Sigmoid colon (tissue), 3 donors: ENCODE measurements around the gene GPC5.

ENCODE experiments used
- POLR2A ChIP-seq, 2 donors: fragments of 450-650 bp; IDR thresholded peaks; one replicate each; pipeline ENCODE4 v1.6.1; 2016; ENCODE audit warnings: antibody characterized with exemption in 2 of 2, mild to moderate bottlenecking in 2 of 2, moderate library complexity in 2 of 2
- TF ChIP-seq, protein P1 (sequence below), 4 experiments: fragments of 450-650 bp in 3 of 4; fragments of 200-600 bp in 1 of 4; IDR thresholded peaks; one replicate each; pipeline ENCODE4 v1.5.1; 2016 to 2019; ENCODE audit warnings: antibody characterized with exemption in 4 of 4, mild to moderate bottlenecking in 3 of 4, moderate library complexity in 2 of 4

DNA sequence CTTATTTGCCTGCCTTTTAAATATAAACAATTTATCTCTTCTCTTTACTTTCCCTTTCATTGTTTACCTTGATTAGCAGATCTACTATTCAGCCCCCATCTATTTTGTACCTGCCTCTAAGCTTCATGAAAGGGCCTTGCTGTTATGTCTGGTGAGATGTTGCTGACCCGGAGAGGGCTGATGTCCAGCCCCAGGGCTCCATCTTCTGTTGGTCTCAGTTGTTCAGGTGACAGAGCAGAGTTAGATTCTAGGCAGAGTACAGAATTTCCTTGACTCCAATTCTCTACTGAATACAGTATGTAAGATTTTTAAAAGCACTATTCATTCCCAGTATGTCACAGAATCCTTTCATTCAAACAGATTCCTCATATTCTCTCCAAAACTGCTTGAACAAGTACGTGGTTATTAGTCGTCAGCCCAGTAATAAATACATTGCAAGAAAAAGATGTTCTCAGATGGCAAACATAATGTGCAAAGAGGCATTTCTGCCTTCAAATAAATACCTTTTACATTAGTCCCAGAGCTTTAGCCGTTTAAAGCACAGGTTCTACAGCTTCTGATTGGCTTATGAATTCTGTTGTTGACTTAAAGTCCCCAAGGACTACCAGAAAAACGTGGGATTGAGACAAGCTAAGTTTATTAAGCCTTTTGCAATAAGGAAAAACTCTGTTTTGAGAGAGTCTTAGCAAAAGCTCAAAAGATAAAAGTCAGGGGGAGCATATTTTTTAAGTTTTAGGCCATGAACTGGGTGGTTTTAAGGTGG is 159.1 kb downstream of the GPC5 start:
- TF ChIP-seq, protein P1, sequence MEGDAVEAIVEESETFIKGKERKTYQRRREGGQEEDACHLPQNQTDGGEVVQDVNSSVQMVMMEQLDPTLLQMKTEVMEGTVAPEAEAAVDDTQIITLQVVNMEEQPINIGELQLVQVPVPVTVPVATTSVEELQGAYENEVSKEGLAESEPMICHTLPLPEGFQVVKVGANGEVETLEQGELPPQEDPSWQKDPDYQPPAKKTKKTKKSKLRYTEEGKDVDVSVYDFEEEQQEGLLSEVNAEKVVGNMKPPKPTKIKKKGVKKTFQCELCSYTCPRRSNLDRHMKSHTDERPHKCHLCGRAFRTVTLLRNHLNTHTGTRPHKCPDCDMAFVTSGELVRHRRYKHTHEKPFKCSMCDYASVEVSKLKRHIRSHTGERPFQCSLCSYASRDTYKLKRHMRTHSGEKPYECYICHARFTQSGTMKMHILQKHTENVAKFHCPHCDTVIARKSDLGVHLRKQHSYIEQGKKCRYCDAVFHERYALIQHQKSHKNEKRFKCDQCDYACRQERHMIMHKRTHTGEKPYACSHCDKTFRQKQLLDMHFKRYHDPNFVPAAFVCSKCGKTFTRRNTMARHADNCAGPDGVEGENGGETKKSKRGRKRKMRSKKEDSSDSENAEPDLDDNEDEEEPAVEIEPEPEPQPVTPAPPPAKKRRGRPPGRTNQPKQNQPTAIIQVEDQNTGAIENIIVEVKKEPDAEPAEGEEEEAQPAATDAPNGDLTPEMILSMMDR (IDR thresholded peaks at IDR 0.05): no peak
- TF ChIP-seq POLR2A (IDR thresholded peaks at IDR 0.05): no peak
